Mucosa of descending colon (tissue), 3 donors: ENCODE results near the gene CAPN15. TPM values are rescaled to one million over a fixed set of nuclear protein-coding genes. Genes with fewer than 3 reads are reported as not detected.

ENCODE experiments used
- ATAC-seq: fragments of 200-7000 bp; cut with Tn5 transposase; one replicate; pipeline ENCODE4 v1.9.1; 2020; ENCODE audit warnings: mild to moderate bottlenecking, moderate library complexity
- DNase-seq, 3 donors: peaks; one replicate each; pipeline ENCODE4 v3.0.0-alpha.2; 2020
- H3K36me3 ChIP-seq: fragments of 200-600 bp; one replicate; pipeline ENCODE4 v1.8.0; 2021; ENCODE audit warnings: low read depth, mild to moderate bottlenecking
- H3K4me1 ChIP-seq: fragments of 200-600 bp; one replicate; pipeline ENCODE4 v1.8.0; 2021; ENCODE audit warnings: low read depth, mild to moderate bottlenecking
- H3K4me3 ChIP-seq: fragments of 200-600 bp; one replicate; pipeline ENCODE4 v1.8.0; 2021; ENCODE audit warnings: mild to moderate bottlenecking
- H3K9me3 ChIP-seq: fragments of 200-600 bp; one replicate; pipeline ENCODE4 v1.8.0; 2021; ENCODE audit warnings: mild to moderate bottlenecking
- CTCF ChIP-seq: fragments of 200-600 bp; IDR thresholded peaks from one replicate; pipeline ENCODE4 v1.8.0; 2022; ENCODE audit warnings: antibody characterized with exemption, mild to moderate bottlenecking
- intact Hi-C, 2 donors: fragments of 100-400 bp; cut with DNase I in 1 of 2; cut with micrococcal nuclease in 1 of 2; formaldehyde crosslinking; loops; one replicate each; pipeline versions ENCODE4 v1.11.0 to v1.11.1; 2022; cut with DNase I, micrococcal nuclease
- total RNA-seq, 3 donors: library from RNA; stranded (reverse); fragmentation: NEBNext Ultra II Directional in 2 of 3; extraction: Animal tissue kit (Norgen Biotek cat#: 25700) in 2 of 3; gene quantifications; one replicate each; pipeline versions ENCODE4 v1.2.1 to v1.2.4, GENCODE V29; 2021 to 2023
- donor health status: DM: no; HTN: no; CAD: no; lungs with moderate emphysema.
- donor health status: DM: no; HTN: no; CAD: no.
- donor health status: DM: no; HTN: yes; CAD: no.

The CAPN15 gene
- total RNA-seq, 3 donors from 2014 or later, result 73.5 to 110 (median 109) TPM

- intact Hi-C loops, result loop anchor here (10.0 kb wide), 1 partner anchor 92 kb away; the partner anchor contains the start of gene RHOT2 (in 2 of the 2)
- no peak for ATAC-seq
Measured at GRCh38 chr16:572865-573650, 45.5 kb downstream of the CAPN15 start.

GRCh38 chr16:574021-574760, 46.7 kb downstream of the CAPN15 start:
- no peak for ATAC-seq
- no peak for DNase-seq
- intact Hi-C loops, result loop anchor here (10.0 kb wide), 1 partner anchor 91 kb away; the partner anchor contains the start of gene RHOT2 (in 2 of the 2)
- H3K4me3 ChIP-seq, result no peak overlapping the region
- peaks cover 6% of the 10 kb centered on the region for H3K4me1 ChIP-seq
- no peaks in the 10 kb centered on the region for H3K36me3 ChIP-seq
- TF ChIP-seq CTCF, result no peak
- no peaks in the 10 kb centered on the region for H3K9me3 ChIP-seq

More at GRCh38 chr16:572865-573650, 45.5 kb downstream of the CAPN15 start:
- Histone ChIP-seq H3K4me1 (peaks cover 17% of the 10 kb centered on the region), H3K4me3 (no peak overlapping the region), H3K9me3 (no peaks in the 10 kb centered on the region), H3K36me3 (no peaks in the 10 kb centered on the region)
- no peak for DNase-seq
- TF ChIP-seq CTCF, result no peak

- intact Hi-C loops, result loop anchor here (10.0 kb wide), 1 partner anchor 89 kb away; the partner anchor contains the start of gene RHOT2 (in 2 of the 2)
- TF ChIP-seq CTCF, result no peak
- ATAC-seq, result no peak
- Histone ChIP-seq H3K4me1 (peaks cover 3% of the 10 kb centered on the region), H3K9me3 (no peaks in the 10 kb centered on the region), H3K36me3 (no peaks in the 10 kb centered on the region), H3K4me3 (no peak overlapping the region)
- no peak for DNase-seq
Measured at GRCh38 chr16:575354-576196, 48.1 kb downstream of the CAPN15 start.

- no peak for TF ChIP-seq CTCF
- intact Hi-C loops, result loop anchor here (10.0 kb wide), 1 partner anchor 88 kb away; the partner anchor contains the start of gene RHOT2 (in 2 of the 2)
- DNase-seq (no peak), ATAC-seq (no peak)
- no peak overlapping the region for H3K4me3 ChIP-seq
- H3K9me3 ChIP-seq, result no peaks in the 10 kb centered on the region
- no peaks in the 10 kb centered on the region for H3K36me3 ChIP-seq
- no peaks in the 10 kb centered on the region for H3K4me1 ChIP-seq
Measured at GRCh38 chr16:576197-576822, 48.8 kb downstream of the CAPN15 start.

- DNase-seq (no peak), ATAC-seq (no peak)
- TF ChIP-seq CTCF, result no peak
- intact Hi-C loops, result loop anchor here (10.0 kb wide), 1 partner anchor 88 kb away; the partner anchor contains the start of gene RHOT2 (in 2 of the 2)
- Histone ChIP-seq H3K4me3 (no peak overlapping the region), H3K9me3 (no peaks in the 10 kb centered on the region), H3K36me3 (no peaks in the 10 kb centered on the region), H3K4me1 (no peaks in the 10 kb centered on the region)
Measured at GRCh38 chr16:576823-577201, 49.3 kb downstream of the CAPN15 start.
